ENCODE measurements around the gene CHRNA7. TPM values are rescaled to one million over a fixed set of nuclear protein-coding genes. Genes with fewer than 3 reads are reported as not detected.
"Not testable (repeated sequence)": the region's sequence is repeated elsewhere in the genome, so short reads cannot be mapped to it uniquely, and the experiment has no call there.

The CHRNA7 gene
- total RNA-seq, 2 donors from 2014 or later = 2.6 to 4.4 TPM

- WGBS, 2 donors = 15 to 29% methylated on average over 8 of the region's 8 CpGs
- Histone ChIP-seq H3K27me3 (no peaks in the 10 kb centered on the region), H3K36me3 (replicated peaks in 1 of 2; ENCODE audit: insufficient read depth in 1 of 2, low read depth in 2 of 2) (no peaks in the 10 kb centered on the region), H3K9me3 (no peaks in the 10 kb centered on the region), H3K4me3 (no peak overlapping the region), H3K4me1 (peaks cover 32% of the 10 kb centered on the region), H3K27ac (peak overlapping the region in 2 of 4 donors; percentile 28 to 67)
- ATAC-seq (peak; percentile 79), DNase-seq (peak in 2 of 4 donors; percentile 36 to 57)
- TF ChIP-seq CTCF (IDR thresholded peaks at IDR 0.05) (no peak), POLR2A (IDR thresholded peaks at IDR 0.05) (peak in 1 of 3 donors; percentile 27)
- intact Hi-C loops (cut with DNase I) = no loop called here
These were observed 105.0 kb downstream of the CHRNA7 start for GRCh38 chr15:32135335-32135734.

- H3K36me3 ChIP-seq (replicated peaks in 1 of 2; ENCODE audit: insufficient read depth in 1 of 2, low read depth in 2 of 2); ATAC-seq; DNase-seq; H3K27ac ChIP-seq; H3K4me1 ChIP-seq; H3K27me3 ChIP-seq; H3K4me3 ChIP-seq; H3K9me3 ChIP-seq; intact Hi-C loops (cut with DNase I): not testable (repeated sequence)
- 89 to 93% methylated on average over 2 to 9 of the region's 10 CpGs for WGBS, 2 donors
These were observed 115.2 kb downstream of the CHRNA7 start for GRCh38 chr15:32145512-32145911.

DNA sequence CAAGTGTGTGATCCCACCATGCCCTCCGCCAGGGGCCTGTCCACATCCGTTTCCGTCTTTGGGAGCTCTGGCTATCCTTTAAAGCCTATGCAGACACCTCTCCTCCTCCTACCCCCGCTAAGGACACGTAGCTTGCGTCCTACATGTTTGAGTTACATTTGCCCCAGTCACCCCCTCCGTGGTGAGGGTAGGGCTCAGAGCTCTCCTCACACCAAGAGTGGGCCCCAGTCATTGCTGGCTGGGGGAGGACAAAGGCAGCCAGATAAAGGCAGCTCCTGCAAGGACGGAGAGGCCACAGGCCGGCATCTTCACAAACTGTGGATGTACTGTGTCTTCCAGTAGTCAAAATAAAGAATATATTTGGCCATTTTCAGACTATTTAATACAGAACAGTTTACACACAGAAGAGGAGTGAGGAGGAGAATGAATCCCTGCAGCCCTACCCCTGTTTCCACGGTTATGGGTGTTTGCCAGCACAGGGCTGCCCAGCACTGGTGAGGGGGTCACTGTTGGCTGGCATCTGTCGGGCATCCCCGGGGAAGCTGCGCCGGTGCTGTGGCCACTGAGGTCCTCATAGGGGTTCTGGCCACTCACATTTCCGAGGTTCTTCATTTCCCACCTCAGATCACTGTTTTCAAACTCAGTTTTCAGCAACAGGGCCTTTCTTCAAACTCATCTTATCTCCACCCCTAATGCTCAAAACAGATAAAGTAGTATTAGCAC lies 118.7 kb downstream of the CHRNA7 start:
- no peak for TF ChIP-seq CTCF (IDR thresholded peaks at IDR 0.05)
- TF ChIP-seq POLR2A (IDR thresholded peaks at IDR 0.05) = no peak
- 80 to 89% methylated on average over 15 of the region's 15 CpGs for WGBS, 2 donors
- H3K36me3 ChIP-seq (replicated peaks in 1 of 2; ENCODE audit: insufficient read depth in 1 of 2, low read depth in 2 of 2) = no peaks in the 10 kb centered on the region

GRCh38 chr15:32152574-32152973 lies 122.3 kb downstream of the CHRNA7 start:
- H3K36me3 ChIP-seq (replicated peaks in 1 of 2; ENCODE audit: insufficient read depth in 1 of 2, low read depth in 2 of 2) = no peaks in the 10 kb centered on the region
- H3K4me1 ChIP-seq = no peaks in the 10 kb centered on the region
- TF ChIP-seq CTCF (IDR thresholded peaks at IDR 0.05) (no peak), POLR2A (IDR thresholded peaks at IDR 0.05) (no peak)
- DNase-seq = no peak
- H3K9me3 ChIP-seq = no peaks in the 10 kb centered on the region
- H3K4me3 ChIP-seq = no peak overlapping the region
- H3K27me3 ChIP-seq = no peaks in the 10 kb centered on the region
- H3K27ac ChIP-seq = no peak overlapping the region
- WGBS, 2 donors = 65 to 80% methylated on average over 1 of the region's 1 CpG
- ATAC-seq = no peak
- intact Hi-C loops (cut with DNase I) = no loop called here

More for the DNA sequence above, 118.7 kb downstream of the CHRNA7 start:
- Histone ChIP-seq H3K9me3 (no peaks in the 10 kb centered on the region), H3K27ac (no peak overlapping the region), H3K27me3 (no peaks in the 10 kb centered on the region), H3K4me3 (no peak overlapping the region), H3K4me1 (no peaks in the 10 kb centered on the region)
- ATAC-seq = no peak
- DNase-seq = no peak
- intact Hi-C loops (cut with DNase I) = no loop called here

- H3K9me3 ChIP-seq; H3K4me3 ChIP-seq; H3K27me3 ChIP-seq; ATAC-seq; intact Hi-C loops (cut with DNase I); H3K27ac ChIP-seq; DNase-seq; H3K36me3 ChIP-seq (replicated peaks in 1 of 2; ENCODE audit: insufficient read depth in 1 of 2, low read depth in 2 of 2); H3K4me1 ChIP-seq: not testable (repeated sequence)
- WGBS, 2 donors = no CpG with 5 or more reads among the region's 18 CpGs
These were observed 123.7 kb downstream of the CHRNA7 start for GRCh38 chr15:32153868-32154623.

DNA sequence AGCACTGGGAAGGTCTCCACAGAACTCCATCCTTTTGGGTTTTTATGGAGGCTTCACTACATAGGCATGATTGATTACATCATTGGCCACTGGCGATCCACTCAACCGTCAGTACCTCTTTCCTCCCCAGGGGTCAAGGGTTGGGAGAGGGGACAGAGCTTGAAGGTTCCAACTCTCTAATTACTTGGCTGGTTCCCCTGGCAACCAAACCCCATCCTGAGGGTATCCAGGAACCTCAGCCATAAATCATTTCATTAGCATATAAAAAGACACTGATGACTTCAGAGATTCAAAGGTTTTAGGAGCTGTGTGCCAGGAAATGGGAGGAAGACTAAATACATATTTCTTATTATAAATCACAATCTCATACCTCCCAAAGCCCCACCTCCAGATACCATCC lies 131.8 kb downstream of the CHRNA7 start:
- DNase-seq; intact Hi-C loops (cut with DNase I); H3K36me3 ChIP-seq (replicated peaks in 1 of 2; ENCODE audit: insufficient read depth in 1 of 2, low read depth in 2 of 2); H3K4me3 ChIP-seq; ATAC-seq; H3K27me3 ChIP-seq; H3K9me3 ChIP-seq; H3K27ac ChIP-seq; H3K4me1 ChIP-seq: not testable (repeated sequence)
- no CpG with 5 or more reads among the region's 2 CpGs for WGBS, 2 donors

DNA sequence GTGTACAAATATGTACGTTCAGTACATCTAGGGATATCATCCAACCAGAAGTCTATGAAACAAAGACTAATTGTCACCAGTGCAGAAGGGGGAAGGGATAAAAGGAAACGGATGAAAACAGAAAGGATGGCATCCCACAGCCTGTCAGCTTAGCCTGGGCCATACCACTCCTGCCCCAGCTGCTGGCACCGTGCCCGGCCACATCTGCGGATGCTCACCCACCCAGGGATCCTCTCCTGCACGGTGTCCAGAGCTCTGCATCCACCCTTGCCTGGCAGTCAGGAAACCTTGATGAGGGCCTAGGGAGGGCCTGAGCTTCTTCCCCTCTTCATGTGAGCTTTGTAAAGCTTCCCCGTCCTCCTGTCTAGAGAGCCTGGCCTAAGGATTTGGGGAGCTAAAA lies 133.8 kb downstream of the CHRNA7 start:
- DNase-seq; H3K4me3 ChIP-seq; H3K27ac ChIP-seq; intact Hi-C loops (cut with DNase I); H3K27me3 ChIP-seq; ATAC-seq; H3K36me3 ChIP-seq (replicated peaks in 1 of 2; ENCODE audit: insufficient read depth in 1 of 2, low read depth in 2 of 2); H3K9me3 ChIP-seq; H3K4me1 ChIP-seq: not testable (repeated sequence)
- no CpG with 5 or more reads among the region's 7 CpGs for WGBS, 2 donors

DNA sequence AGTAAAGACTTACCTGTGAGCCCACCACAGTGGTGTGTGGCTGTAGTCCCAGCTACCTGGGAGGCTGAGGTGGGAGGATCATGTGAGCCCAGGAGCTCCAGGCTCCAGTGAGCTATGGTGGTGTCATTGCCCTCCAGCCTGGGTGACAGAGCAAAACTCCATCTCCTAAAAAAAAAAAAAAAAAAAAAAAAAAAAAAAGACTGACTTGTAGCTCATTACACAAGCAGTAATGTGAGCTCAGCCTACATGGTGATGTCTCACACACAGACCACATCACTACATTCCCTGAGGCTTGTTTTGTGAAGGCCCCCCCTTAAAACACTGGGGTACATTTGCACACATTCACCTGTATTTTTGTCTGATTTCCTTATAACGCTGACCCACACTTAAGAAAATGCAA lies 134.4 kb downstream of the CHRNA7 start:
- H3K27ac ChIP-seq; H3K27me3 ChIP-seq; intact Hi-C loops (cut with DNase I); H3K4me3 ChIP-seq; H3K4me1 ChIP-seq; H3K36me3 ChIP-seq (replicated peaks in 1 of 2; ENCODE audit: insufficient read depth in 1 of 2, low read depth in 2 of 2); H3K9me3 ChIP-seq; ATAC-seq; DNase-seq: not testable (repeated sequence)
- WGBS, 2 donors = no CpG with 5 or more reads among the region's 1 CpG

DNA sequence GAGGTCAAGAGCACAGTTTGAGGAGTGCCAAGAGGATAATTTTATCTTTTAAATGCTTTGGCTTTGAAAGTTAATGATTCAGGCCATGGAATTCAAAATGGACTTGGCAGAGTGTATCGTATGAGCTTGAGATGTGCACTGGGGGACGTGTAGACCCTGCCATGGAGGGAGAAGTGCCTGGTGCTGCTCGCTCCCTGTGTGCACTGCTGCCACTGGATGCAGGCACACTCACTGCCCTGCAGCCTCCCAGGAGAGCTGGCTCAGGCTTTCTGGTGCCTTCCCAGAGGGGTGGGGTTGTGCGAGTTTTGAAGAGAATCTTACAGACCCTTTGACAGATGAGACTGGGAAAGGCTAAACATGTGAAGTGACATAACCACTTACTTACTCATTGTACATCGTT lies 135.5 kb downstream of the CHRNA7 start:
- H3K4me3 ChIP-seq; intact Hi-C loops (cut with DNase I); H3K36me3 ChIP-seq (replicated peaks in 1 of 2; ENCODE audit: insufficient read depth in 1 of 2, low read depth in 2 of 2); H3K9me3 ChIP-seq; H3K27me3 ChIP-seq; H3K27ac ChIP-seq; DNase-seq; ATAC-seq; H3K4me1 ChIP-seq: not testable (repeated sequence)
- 67% methylated on average over 2 of the region's 5 CpGs; no CpG with 5 or more reads in 1 of the 2 donors for WGBS, 2 donors
